Esophagus muscularis mucosa (tissue), 4 donors: ENCODE data around the gene XXYLT1.

Experiments used
- EP300 ChIP-seq: sonication (generic); formaldehyde crosslinking; IDR thresholded peaks from one replicate; pipeline ENCODE4 v1.6.1; 2017; ENCODE audit warnings: antibody characterized with exemption
- POLR2A ChIP-seq: fragments of 450-650 bp; IDR thresholded peaks from one replicate; pipeline ENCODE4 v1.6.1; 2017; ENCODE audit warnings: antibody characterized with exemption, moderate library complexity, mild to moderate bottlenecking, low read depth
- TF ChIP-seq, protein P1 (sequence below), 3 experiments: fragments of 200-600 bp in 2 of 3; fragments of 450-650 bp in 1 of 3; sonication (generic) in 2 of 3; IDR thresholded peaks; one replicate each; pipeline ENCODE4 v1.5.1; 2017 to 2019; ENCODE audit warnings: antibody characterized with exemption in 3 of 3, mild to moderate bottlenecking in 2 of 3, moderate library complexity in 1 of 3

DNA sequence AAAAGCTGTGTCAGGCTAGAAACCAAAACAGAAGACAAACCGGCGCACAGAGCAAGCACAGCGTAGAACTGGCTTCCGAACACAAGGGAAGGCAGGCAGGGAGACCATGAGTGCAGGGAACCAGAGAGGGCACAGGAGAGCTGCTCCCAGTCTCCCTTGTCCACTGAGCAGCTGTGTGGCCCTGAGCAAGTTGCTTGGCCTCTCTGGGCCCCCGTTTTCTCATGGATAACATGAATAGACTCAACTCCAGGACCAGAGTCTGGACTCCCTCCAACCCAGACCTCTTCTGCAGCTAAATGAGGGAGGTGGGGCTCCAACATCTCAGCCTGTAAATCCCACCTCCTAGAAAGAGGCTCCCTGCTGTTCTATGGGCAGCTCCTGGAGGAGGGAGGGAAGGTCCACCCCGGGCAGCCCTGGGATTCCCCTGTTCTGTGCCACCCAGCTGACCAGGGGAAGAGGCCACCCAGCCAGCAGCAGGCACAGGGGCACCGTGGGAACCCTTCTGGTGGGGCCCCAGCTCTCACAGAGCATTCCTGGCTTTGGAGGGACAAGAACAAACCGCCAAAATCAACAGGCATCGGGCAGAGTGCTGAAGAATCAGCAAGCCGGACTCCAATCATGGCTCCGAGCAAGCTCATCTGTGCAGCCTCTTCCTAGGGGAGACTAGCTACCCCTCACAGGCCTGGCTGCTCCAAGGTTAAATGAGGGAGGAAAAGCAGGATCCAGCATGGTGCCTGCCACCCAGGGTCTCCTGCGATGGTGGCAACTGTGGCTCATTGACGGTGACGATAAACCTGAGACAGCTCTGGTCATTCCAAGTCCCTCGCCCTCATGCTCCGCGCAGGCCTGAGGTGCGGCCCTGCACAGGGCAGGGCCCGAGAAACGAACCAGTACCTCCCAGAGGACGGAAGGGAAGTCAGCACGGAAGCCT is 15.1 kb downstream of the XXYLT1 start:
- TF ChIP-seq POLR2A: no peak
- TF ChIP-seq, protein P1, sequence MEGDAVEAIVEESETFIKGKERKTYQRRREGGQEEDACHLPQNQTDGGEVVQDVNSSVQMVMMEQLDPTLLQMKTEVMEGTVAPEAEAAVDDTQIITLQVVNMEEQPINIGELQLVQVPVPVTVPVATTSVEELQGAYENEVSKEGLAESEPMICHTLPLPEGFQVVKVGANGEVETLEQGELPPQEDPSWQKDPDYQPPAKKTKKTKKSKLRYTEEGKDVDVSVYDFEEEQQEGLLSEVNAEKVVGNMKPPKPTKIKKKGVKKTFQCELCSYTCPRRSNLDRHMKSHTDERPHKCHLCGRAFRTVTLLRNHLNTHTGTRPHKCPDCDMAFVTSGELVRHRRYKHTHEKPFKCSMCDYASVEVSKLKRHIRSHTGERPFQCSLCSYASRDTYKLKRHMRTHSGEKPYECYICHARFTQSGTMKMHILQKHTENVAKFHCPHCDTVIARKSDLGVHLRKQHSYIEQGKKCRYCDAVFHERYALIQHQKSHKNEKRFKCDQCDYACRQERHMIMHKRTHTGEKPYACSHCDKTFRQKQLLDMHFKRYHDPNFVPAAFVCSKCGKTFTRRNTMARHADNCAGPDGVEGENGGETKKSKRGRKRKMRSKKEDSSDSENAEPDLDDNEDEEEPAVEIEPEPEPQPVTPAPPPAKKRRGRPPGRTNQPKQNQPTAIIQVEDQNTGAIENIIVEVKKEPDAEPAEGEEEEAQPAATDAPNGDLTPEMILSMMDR (IDR thresholded peaks at IDR 0.05): no peak
- no peak for TF ChIP-seq EP300
